Activated T-helper 2 cell treated with anti-CD3 and anti-CD28 coated beads, Interferon-gamma antibody, Interleukin-2, Interleukin-4, amounts not matched to agents 10 μg/mL and 5 μg/mL and 100 μg/mL, durations not matched to agents 14 hours and 24 hours and 36 hours (primary cell): Measurements from ENCODE around the gene FCRL1. TPM values are rescaled to one million over a fixed set of nuclear protein-coding genes. Genes with fewer than 3 reads are reported as not detected.

Experiments used
- DNase-seq: peaks from one replicate; pipeline ENCODE4 v3.0.0; 2021; ENCODE audit warnings: low spot score
- H3K27ac Mint-ChIP-seq: one replicate; pipeline ENCODE4 v1.8.0; 2021; ENCODE audit warnings: mixed read lengths
- H3K27me3 Mint-ChIP-seq: one replicate; pipeline ENCODE4 v1.8.0; 2021; ENCODE audit warnings: low read depth, mixed read lengths
- H3K36me3 Mint-ChIP-seq: one replicate; pipeline ENCODE4 v1.8.0; 2021; ENCODE audit warnings: low read depth, mixed read lengths
- H3K4me1 Mint-ChIP-seq: one replicate; pipeline ENCODE4 v1.8.0; 2021; ENCODE audit warnings: low read depth, mixed read lengths
- H3K4me3 Mint-ChIP-seq: one replicate; pipeline ENCODE4 v1.8.0; 2021; ENCODE audit warnings: low read depth, mild to moderate bottlenecking, moderate library complexity, mixed read lengths
- H3K9me3 Mint-ChIP-seq: one replicate; pipeline ENCODE4 v1.8.0; 2021; ENCODE audit warnings: mixed read lengths
- intact Hi-C: fragments of 100-400 bp; cut with micrococcal nuclease; formaldehyde crosslinking; loops from one replicate; pipeline ENCODE4 v1.15.1; 2023
- total RNA-seq: library from RNA; stranded (reverse); gene quantifications from 2 replicates; pipeline ENCODE4 v1.2.3, GENCODE V29; 2022

Gene FCRL1
- total RNA-seq, 1 donor from 2014 or later = not detected

GRCh38 chr1:157782931-157783330 is 37.0 kb downstream of the FCRL1 start:
- H3K27ac Mint-ChIP-seq = no peak overlapping the region
- H3K4me1 Mint-ChIP-seq = no peaks in the 10 kb centered on the region
- no peak overlapping the region for H3K4me3 Mint-ChIP-seq
- intact Hi-C loops = no loop called here
- H3K27me3 Mint-ChIP-seq = no peaks in the 10 kb centered on the region
- H3K9me3 Mint-ChIP-seq = no peaks in the 10 kb centered on the region
- DNase-seq = no peak
- no peaks in the 10 kb centered on the region for H3K36me3 Mint-ChIP-seq

GRCh38 chr1:157781048-157781447 is 38.9 kb downstream of the FCRL1 start:
- H3K36me3 Mint-ChIP-seq = no peaks in the 10 kb centered on the region
- H3K4me3 Mint-ChIP-seq = no peak overlapping the region
- H3K27me3 Mint-ChIP-seq = no peaks in the 10 kb centered on the region
- intact Hi-C loops = no loop called here
- H3K9me3 Mint-ChIP-seq = no peaks in the 10 kb centered on the region
- H3K27ac Mint-ChIP-seq = no peak overlapping the region
- no peaks in the 10 kb centered on the region for H3K4me1 Mint-ChIP-seq
- DNase-seq = no peak

DNA sequence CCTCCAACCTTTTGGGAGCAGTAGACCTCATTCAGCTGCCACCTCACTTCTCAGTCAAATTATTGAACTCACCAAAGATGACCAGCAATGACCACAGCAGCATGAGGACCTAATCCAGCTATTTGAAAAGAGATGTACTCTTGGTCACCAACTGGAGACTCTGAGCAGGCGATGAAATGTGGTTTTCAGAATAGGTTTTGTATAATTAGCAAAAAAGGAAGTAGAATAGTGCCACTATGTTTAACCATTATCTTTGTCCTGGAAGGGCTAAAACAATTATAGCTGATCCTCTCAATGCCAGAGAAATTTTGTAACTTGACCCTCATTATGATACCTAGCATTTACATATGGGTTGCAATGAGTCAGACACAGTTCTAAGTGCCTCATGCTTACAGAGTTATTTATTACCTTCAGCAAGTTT is 42.9 kb downstream of the FCRL1 start, which contains the start of gene FCRL2:
Gene FCRL2 (minus strand): TSS at position 162 of the 421 bp plus-strand sequence. CDS start 59 bp downstream, at position 103.
- Mint-ChIP-seq H3K36me3 (no peaks in the 10 kb centered on the region), H3K4me1 (no peaks in the 10 kb centered on the region), H3K27me3 (peaks cover 4% of the 10 kb centered on the region), H3K27ac (no peak within 1 kb of the TSS), H3K9me3 (no peaks in the 10 kb centered on the region), H3K4me3 (no peak within 1 kb of the TSS)
- DNase-seq = no peak
- intact Hi-C loops = no loop called here

DNA sequence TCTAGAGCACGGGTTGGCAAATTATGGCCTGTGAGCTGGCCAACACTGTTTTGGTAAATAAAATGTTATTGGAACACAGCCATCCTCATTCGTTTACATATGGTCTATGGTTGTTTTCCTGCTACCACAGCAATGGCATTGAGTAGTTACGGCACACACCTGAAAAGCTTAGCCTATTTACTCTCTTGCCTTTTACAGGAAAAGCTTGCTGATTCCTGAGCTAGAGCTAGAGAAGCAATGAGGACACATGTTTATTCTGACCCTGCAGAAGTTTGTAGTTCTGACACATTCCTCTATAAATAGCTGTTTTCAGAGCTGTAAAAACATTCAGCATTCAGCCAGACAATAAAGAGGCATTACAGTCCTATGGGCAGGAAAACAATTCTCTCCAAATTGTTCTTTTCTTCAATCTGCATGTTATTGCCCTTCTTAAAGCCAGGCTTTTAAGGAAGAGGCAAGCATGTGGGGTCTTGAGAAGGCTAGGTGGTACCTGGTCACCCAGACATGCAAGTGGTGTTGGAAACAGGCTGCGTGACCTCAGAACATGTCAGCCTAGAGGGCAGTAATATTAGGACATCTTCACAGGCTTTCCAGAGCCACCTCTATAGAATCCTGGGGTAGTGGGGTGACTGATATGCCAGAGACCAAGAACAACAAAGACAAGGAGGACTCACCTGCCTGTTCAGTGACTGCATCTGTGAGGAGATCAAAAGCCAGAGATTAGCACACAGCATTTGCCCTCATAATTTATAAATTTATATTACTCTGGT is 44.6 kb downstream of the FCRL1 start:
- DNase-seq = no peak
- Mint-ChIP-seq H3K9me3 (no peaks in the 10 kb centered on the region), H3K27me3 (peaks cover 4% of the 10 kb centered on the region), H3K36me3 (no peaks in the 10 kb centered on the region), H3K27ac (no peak overlapping the region), H3K4me1 (no peaks in the 10 kb centered on the region), H3K4me3 (no peak overlapping the region)
- intact Hi-C loops = no loop called here

- Mint-ChIP-seq H3K4me1 (no peaks in the 10 kb centered on the region), H3K27me3 (peaks cover 4% of the 10 kb centered on the region), H3K9me3 (no peaks in the 10 kb centered on the region), H3K36me3 (no peaks in the 10 kb centered on the region), H3K4me3 (no peak overlapping the region), H3K27ac (no peak overlapping the region)
- intact Hi-C loops = no loop called here
- DNase-seq = no peak
These were observed 45.5 kb downstream of the FCRL1 start for GRCh38 chr1:157774412-157774811.

DNA sequence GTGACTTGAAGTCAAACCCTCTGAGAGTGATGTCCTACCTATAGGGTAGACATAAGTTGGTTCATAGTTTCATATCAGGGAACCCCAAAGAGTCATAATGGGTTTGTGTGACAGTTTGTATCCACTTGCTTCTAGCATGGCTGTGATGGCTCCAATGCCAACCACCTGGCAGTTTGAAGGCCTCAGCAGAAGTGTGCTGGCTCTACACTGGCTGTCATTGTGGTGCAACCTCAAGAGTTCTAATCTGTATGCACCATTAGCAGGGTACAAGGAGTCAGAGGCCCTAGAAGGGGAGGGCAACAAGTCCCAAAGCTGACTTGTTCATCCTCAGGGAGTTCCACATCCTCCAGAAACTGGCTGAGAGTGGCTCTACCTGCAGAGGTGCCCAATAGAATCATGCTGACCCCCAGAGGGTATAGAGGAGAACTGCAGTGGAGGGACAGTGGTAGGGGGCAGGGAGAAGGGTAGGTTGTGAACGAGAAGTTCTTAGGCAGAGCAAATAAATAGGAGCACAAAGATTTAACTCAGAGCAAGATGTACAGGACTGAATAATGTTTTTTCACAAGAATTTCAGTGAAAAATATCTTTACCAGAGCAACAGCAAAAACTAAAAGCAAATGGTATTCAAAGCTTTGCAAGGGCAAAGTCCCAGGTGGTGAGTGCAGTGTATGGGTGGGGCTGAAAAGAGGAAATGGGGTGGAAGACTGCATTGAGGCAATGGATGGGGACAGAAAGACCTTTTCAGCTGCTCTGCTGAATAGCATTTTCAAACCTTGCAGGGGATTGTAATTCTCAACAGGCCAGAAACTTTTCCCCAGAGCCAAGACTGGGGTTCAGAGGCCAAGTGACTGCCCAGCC is 46.2 kb downstream of the FCRL1 start:
- H3K27ac Mint-ChIP-seq = no peak overlapping the region
- no peak for DNase-seq
- no peak overlapping the region for H3K4me3 Mint-ChIP-seq
- intact Hi-C loops = no loop called here
- H3K9me3 Mint-ChIP-seq = no peaks in the 10 kb centered on the region
- no peaks in the 10 kb centered on the region for H3K4me1 Mint-ChIP-seq
- peaks cover 4% of the 10 kb centered on the region for H3K27me3 Mint-ChIP-seq
- H3K36me3 Mint-ChIP-seq = no peaks in the 10 kb centered on the region

- no peak overlapping the region for H3K27ac Mint-ChIP-seq
- H3K36me3 Mint-ChIP-seq = no peaks in the 10 kb centered on the region
- intact Hi-C loops = no loop called here
These were observed 48.1 kb downstream of the FCRL1 start for GRCh38 chr1:157771661-157772425.

GRCh38 chr1:157770442-157771043 is 49.4 kb downstream of the FCRL1 start:
- Mint-ChIP-seq H3K9me3 (no peaks in the 10 kb centered on the region), H3K4me3 (no peak overlapping the region), H3K27me3 (peaks cover 4% of the 10 kb centered on the region), H3K27ac (no peak overlapping the region), H3K4me1 (no peaks in the 10 kb centered on the region), H3K36me3 (no peaks in the 10 kb centered on the region)
- DNase-seq = no peak
- intact Hi-C loops = no loop called here

More at GRCh38 chr1:157771661-157772425, 48.1 kb downstream of the FCRL1 start:
- H3K27me3 Mint-ChIP-seq = peaks cover 4% of the 10 kb centered on the region
- no peak overlapping the region for H3K4me3 Mint-ChIP-seq
- no peaks in the 10 kb centered on the region for H3K9me3 Mint-ChIP-seq
- DNase-seq = no peak
- no peaks in the 10 kb centered on the region for H3K4me1 Mint-ChIP-seq

DNA sequence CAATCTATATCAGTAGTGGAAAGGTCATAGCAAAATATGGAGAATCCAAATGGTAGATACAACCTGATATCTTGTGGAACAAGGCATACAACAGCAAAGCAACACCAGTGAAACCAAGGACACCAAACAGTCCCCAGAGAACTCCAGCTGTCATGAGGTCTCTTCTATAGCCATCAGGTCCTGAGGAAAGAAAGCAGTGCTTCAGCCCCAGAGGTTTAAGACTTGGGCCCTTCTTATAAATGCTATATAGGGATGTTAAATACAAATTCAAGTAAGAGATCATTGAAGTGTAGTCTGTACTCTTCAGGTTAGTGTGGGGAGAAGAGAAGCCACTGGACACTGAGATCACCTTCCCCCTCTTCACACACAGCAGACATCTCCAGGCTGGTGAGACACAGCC is 53.1 kb downstream of the FCRL1 start:
- no peak for DNase-seq
- no peaks in the 10 kb centered on the region for H3K4me1 Mint-ChIP-seq
- H3K36me3 Mint-ChIP-seq = no peaks in the 10 kb centered on the region
- intact Hi-C loops = no loop called here
- H3K27me3 Mint-ChIP-seq = peaks cover 2% of the 10 kb centered on the region
- H3K9me3 Mint-ChIP-seq = no peaks in the 10 kb centered on the region
- no peak overlapping the region for H3K4me3 Mint-ChIP-seq
- H3K27ac Mint-ChIP-seq = no peak overlapping the region

GRCh38 chr1:157758018-157758417 is 61.9 kb downstream of the FCRL1 start:
- Mint-ChIP-seq H3K4me1 (no peaks in the 10 kb centered on the region), H3K27me3 (no peaks in the 10 kb centered on the region), H3K4me3 (no peak overlapping the region), H3K27ac (no peak overlapping the region), H3K9me3 (peaks cover 3% of the 10 kb centered on the region), H3K36me3 (no peaks in the 10 kb centered on the region)
- intact Hi-C loops = no loop called here
- DNase-seq = no peak

- Mint-ChIP-seq H3K36me3 (no peaks in the 10 kb centered on the region), H3K4me3 (no peak overlapping the region), H3K4me1 (no peaks in the 10 kb centered on the region), H3K9me3 (no peaks in the 10 kb centered on the region), H3K27ac (no peak overlapping the region), H3K27me3 (no peaks in the 10 kb centered on the region)
- intact Hi-C loops = no loop called here
- no peak for DNase-seq
These were observed 66.3 kb downstream of the FCRL1 start for GRCh38 chr1:157753611-157754010.

- no peak for DNase-seq
- Mint-ChIP-seq H3K27ac (no peak overlapping the region), H3K4me3 (no peak overlapping the region), H3K27me3 (no peaks in the 10 kb centered on the region), H3K36me3 (no peaks in the 10 kb centered on the region), H3K4me1 (no peaks in the 10 kb centered on the region), H3K9me3 (no peaks in the 10 kb centered on the region)
- intact Hi-C loops = no loop called here
These were observed 68.6 kb downstream of the FCRL1 start for GRCh38 chr1:157751283-157751682.
